Smooth muscle cell of the umbilical artery (primary cell): Measurements from ENCODE around the gene PRAMEF17. TPM values are rescaled to one million over a fixed set of nuclear protein-coding genes. Genes with fewer than 3 reads are reported as not detected.

ENCODE experiments used
- total RNA-seq: library from RNA; depleted of rRNA; stranded (reverse); fragments of >200 nt; gene quantifications from 2 replicates; pipeline ENCODE4 v1.2.3, GENCODE V29; 2014

The PRAMEF17 gene
- total RNA-seq = not detected in 2 replicates

GRCh38 chr1:13389332-13389731, at the start of gene PRAMEF17:
Gene PRAMEF17 (plus strand): TSS chr1:13389632. CDS start chr1:13389658, 26 bp downstream.

GRCh38 chr1:13347034-13347433, 42.4 kb upstream of the PRAMEF17 start, which contains the start of gene PRAMEF14:
Gene PRAMEF14 (minus strand): TSS chr1:13347134. CDS start chr1:13345314, 1,820 bp downstream.

GRCh38 chr1:13410150-13410549, 20.7 kb downstream of the PRAMEF17 start, which contains the start of gene PRAMEF20:
Gene PRAMEF20 (plus strand): TSS chr1:13410450. CDS start chr1:13416355, 5,905 bp downstream.

Other genes with a start within 250 kb of the PRAMEF17 start
- not detected in 2 replicates for gene PRAMEF26, start 233.6 kb upstream of the PRAMEF17 start, total RNA-seq
- not detected in 2 replicates for gene HNRNPCL4, start 224.0 kb upstream of the PRAMEF17 start, total RNA-seq
- gene PRAMEF9, start 217.8 kb upstream of the PRAMEF17 start, total RNA-seq = not detected in 2 replicates
- not detected in 2 replicates for gene PRAMEF13, start 188.2 kb upstream of the PRAMEF17 start, total RNA-seq
- gene PRAMEF18, start 163.5 kb upstream of the PRAMEF17 start, total RNA-seq = not detected in 2 replicates
- not detected in 2 replicates for gene PRAMEF5, start 135.4 kb upstream of the PRAMEF17 start, total RNA-seq
- gene PRAMEF8, start 104.5 kb upstream of the PRAMEF17 start, total RNA-seq = not detected in 2 replicates
- gene PRAMEF33, start 86.1 kb upstream of the PRAMEF17 start, total RNA-seq = not detected in 2 replicates
- gene PRAMEF15, start 74.1 kb upstream of the PRAMEF17 start, total RNA-seq = not detected in 2 replicates
- gene PRAMEF14, start 42.5 kb upstream of the PRAMEF17 start, total RNA-seq = not detected in 2 replicates
- gene PRAMEF19, start 17.7 kb upstream of the PRAMEF17 start, total RNA-seq = not detected in 2 replicates
- not detected in 2 replicates for gene PRAMEF20, start 20.8 kb downstream of the PRAMEF17 start, total RNA-seq
- gene LRRC38, start 124.4 kb downstream of the PRAMEF17 start, total RNA-seq = not detected in 2 replicates
- gene PDPN, start 194.2 kb downstream of the PRAMEF17 start, total RNA-seq = 0.30 TPM in 1 of 2 replicates, not detected in the other